Islet precursor cell (in vitro differentiated cells): ENCODE data around the gene SNRPF.
A peak's percentile ranks its signal among the peaks of the same experiment; 100 is the strongest.
"Not testable (repeated sequence)": the region's sequence is repeated elsewhere in the genome, so short reads cannot be mapped to it uniquely, and the experiment has no call there.

Source experiments
- DNase-seq: peaks from one replicate; pipeline ENCODE4 v3.0.0-alpha.2; 2018

SNRPF gene

DNA sequence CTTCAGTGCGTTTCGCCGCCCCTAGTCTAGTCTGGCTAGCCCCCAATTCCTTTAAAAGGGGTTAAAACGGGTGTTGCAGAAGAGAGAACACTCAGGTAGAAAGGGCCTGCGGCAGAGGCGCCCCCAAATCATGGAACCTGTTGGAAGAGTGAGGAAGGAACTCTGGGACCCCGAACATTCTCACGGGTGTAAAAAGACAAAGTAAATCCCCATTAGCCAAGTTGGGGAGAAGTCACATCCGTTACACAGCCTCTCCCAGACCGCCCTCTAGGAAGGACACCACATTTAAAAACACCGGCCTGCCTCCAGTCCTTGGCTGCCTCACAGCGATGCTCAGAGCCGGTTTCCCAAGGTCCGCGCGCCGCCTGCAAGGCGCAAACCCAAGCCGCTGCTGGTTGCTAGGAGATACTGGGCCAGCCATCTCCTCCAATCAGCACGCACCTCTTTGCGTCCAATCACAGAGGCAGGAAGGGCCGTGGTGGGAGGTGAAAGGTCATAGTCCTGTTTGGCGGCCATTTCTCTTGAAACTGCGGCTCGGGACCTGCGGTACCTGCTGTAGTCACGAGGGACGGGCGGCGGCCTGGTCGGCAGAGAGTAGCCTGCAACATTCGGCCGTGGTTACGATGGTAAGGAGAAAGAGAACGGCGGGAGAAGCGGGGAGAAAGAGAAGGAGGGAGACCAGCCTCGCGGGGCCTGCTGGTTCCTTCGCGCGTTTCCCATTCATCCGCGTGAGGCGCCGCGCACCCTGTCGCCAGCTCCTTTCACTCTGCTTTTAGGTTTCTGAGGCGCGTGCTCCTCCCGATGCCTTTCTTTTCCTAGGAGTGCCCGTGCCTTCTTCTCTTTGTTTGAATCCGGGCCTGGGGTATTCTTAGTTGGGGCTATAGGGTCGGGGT lies at the start of gene SNRPF:
Gene SNRPF, plus strand, starts transcription at position 502 of the 893 bp plus-strand sequence. Its CDS starts 122 bp downstream, at position 624.
- DNase-seq, result peak; percentile 100

- no peak for DNase-seq
These were observed 49.6 kb upstream of the SNRPF start for GRCh38 chr12:95809000-95809680.

- no peak for DNase-seq
These were observed 48.3 kb upstream of the SNRPF start for GRCh38 chr12:95810411-95810810.

- DNase-seq, result not testable (repeated sequence)
These were observed 46.6 kb upstream of the SNRPF start for GRCh38 chr12:95812155-95812554.

DNA sequence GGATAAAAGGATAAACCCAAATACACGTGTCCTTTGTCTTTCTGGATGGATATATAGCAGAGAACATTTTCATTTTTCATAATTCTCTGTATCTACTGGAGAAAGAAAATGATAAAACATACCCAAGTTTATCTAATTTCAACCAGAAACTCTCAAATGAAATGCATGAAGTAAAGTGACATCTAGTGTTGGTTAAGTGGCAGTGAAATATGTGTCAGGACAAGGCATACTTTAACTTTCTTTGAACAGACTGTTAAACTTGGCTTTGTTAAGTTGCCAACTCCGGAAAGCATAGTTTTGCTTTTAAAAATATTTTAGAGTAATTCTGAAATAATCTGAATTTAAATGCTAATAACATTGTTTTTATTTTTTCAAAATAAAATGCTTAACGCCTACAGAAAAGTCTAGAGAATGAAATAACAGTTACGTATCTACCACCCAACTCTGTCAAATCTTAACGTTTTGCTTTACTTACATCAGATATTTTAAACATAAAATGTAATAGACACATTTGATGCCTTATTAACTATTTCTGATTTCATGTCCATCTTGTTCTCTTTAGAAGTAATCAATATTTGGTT lies 43.0 kb upstream of the SNRPF start:
- no peak for DNase-seq

DNA sequence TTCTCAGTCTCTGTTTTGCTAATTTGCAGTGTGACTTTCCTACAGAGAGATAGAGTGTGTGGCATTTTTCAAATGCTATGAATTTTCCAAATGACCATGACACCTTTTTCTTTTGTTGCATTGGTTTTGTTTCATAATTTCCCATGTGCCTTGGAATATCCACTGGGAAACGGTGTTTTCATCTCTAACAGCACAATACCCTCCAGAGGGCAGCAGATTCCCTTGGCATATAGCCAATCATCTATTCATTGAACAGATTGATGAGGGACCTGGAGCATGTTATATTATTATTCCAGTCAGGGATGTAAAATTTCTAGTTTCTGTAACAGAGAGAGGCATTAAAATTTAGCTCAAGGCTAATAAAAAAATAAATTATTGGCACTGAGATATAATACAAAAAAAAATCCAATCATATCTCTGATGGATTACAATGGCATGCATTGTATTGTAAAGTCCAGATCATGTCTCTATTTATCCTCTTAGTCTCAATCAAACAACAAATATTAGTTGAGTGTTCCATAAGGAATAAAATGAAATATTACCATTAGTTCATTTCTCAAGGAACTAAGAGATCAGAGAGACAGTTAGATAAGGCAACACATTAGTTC lies 38.6 kb upstream of the SNRPF start:
- DNase-seq, result no peak

DNA sequence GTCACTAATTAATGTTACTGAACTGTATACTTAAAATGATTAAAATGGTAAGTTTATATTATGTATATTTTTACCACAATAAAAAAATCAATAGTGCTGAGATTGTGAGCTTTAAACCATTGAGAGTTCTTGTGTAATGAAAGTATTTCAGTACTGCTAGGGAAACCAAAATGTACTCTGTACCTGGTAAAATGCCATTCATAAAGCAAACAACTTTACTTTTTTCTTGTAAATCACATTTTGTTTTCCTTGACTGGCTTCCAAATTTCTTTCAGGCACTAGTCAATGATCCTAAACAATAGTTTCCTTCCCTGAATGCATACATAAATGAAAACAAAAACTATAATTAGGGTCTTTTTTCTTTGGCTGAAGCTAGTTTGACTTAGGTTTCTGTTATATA lies 29.4 kb upstream of the SNRPF start:
- no peak for DNase-seq

GRCh38 chr12:95830335-95831089 lies 28.2 kb upstream of the SNRPF start:
- DNase-seq, result no peak

DNA sequence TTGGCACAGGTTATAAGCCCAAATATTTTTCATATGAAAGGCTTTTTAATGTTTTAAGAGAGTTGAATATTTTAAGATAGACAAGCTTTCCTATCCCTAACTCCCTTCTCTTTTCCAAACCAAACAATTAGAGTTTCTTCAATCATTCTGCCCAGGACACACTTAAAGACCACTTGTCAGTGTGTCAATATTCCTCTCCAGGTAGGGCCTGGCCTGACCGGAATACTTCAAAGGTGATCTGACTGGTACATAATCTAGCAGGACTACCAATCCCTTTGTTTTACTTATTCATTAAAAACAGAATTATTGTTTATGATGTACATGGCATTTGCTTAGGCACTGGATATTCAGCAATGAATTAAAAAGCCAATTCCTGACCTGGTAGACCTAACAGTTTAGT lies 24.2 kb upstream of the SNRPF start:
- DNase-seq, result no peak

- no peak for DNase-seq
These were observed 22.6 kb upstream of the SNRPF start for GRCh38 chr12:95836185-95836609.

- DNase-seq, result no peak
These were observed 22.0 kb upstream of the SNRPF start for GRCh38 chr12:95836630-95837239.

GRCh38 chr12:95837240-95838038 lies 21.3 kb upstream of the SNRPF start:
- no peak for DNase-seq

- no peak for DNase-seq
These were observed 20.6 kb upstream of the SNRPF start for GRCh38 chr12:95838125-95838524.

DNA sequence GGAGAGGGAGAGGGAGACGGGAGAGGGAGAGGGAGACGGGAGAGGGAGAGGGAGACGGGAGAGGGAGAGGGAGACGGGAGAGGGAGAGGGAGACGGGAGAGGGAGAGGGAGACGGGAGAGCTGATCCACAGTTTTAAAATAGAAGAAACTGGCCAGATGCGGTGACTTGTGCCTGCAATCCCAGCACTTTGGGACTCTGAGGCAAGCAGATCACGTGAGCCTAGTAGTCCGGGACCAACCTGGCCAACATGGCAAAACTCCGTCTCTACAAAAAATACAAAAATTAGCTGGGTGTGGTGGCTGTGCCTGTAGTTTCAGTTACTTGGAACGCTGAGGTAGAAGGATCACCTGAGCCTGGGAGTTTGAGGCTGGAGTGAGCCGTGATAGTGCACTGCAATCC lies 16.3 kb upstream of the SNRPF start:
- DNase-seq, result not testable (repeated sequence)

- no peak for DNase-seq
These were observed 10.0 kb upstream of the SNRPF start for GRCh38 chr12:95848575-95849388.

DNA sequence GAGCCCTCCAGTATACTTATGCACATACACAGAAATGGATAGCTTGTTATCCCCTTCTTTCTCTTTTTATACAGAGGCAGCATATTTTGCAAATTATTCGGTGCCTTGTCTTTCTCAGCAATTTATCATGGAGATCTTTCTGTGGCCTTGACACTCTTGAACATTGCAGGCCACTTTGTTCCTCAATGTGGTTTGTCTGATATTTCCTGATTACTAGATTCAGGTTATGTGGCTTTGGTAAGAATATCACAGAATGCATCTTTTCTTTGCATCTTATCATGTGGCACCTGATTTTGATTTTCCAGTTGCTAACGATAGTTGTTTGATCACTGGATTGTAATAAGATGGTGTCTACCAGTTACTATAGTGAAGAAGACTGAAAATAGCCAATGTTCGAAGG lies 7.1 kb upstream of the SNRPF start:
- DNase-seq, result no peak

- no peak for DNase-seq
These were observed 6.6 kb upstream of the SNRPF start for GRCh38 chr12:95852133-95852532.

DNA sequence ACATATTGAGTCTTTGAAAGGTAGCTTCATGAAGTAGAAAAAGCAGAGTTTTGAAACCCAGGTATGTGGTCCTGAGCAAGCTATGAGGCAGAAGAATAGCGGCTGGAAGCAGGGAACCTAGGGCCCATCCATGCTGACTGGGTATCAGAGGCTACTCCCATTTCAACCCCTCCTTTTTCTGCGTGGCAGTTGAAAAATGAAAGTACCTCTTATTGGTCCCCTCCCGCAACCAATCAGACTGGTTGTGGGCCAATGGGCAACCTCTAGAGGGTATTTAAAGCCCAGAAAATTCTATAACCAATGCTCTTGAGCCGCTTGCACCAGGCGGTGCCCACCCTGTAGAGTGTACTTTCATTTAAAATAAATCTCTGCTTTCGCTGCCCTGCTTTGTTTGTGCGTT lies 1.6 kb upstream of the SNRPF start:
- DNase-seq, result no peak

GRCh38 chr12:95857799-95858198 lies 953 bp upstream of the SNRPF start:
- DNase-seq, result no peak

DNA sequence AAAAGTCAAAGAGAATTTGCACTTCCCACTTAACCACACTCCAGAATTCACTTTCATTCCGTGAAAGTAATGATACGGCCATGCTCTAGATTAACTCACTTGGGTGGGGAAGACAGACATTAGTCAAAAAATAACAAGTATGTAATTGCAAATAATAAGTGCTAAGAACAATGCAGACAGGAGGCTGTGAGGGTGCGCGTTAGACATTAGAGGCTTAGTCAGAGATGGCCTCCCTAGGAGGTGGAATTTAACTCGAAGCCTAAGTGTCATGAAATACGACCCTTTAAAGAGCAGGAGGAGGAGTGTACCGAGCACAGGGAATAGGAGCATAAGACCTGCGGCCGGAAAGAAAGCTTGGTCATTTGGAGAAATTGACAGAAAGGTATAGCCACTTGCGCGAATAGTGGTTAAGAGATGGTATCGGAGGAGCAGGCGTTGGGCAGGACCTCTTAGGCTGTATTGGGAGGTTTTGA lies 628 bp downstream of the SNRPF start:
- DNase-seq, result peak; percentile 60
